ENCODE results near the gene KLK5. TPM values are rescaled to one million over a fixed set of nuclear protein-coding genes. Genes with fewer than 3 reads are reported as not detected.

The KLK5 gene
- total and polyA plus RNA-seq, 2 of the 13 experiments (the other 11 are each of a cell fraction or from before 2014, with no cell fraction given): not detected

- in situ Hi-C loops (cut with HindIII; ENCODE audit: extremely low pct_ligation_motif_present, low pct_unique_long_range_greater_than_20kb): no loop called here
- 21% methylated on average over 7 of the region's 11 CpGs for WGBS (ENCODE audit: low lambda C conversion rate)
- H3K27ac ChIP-seq (ENCODE audit: extremely low read length, insufficient read depth, low read length): no peak overlapping the region
- H3K4me1 ChIP-seq (ENCODE audit: insufficient read depth, low read length): no peaks in the 10 kb centered on the region
- no peaks in the 10 kb centered on the region for H3K36me3 ChIP-seq (replicated peaks in 1 of 2; ENCODE audit: control insufficient read depth in 1 of 2, insufficient read depth in 2 of 2, low read length in 2 of 2)
- DNase-seq (ENCODE audit: low spot score) (no peak), FAIRE-seq (no peak), ATAC-seq (no peak)
- no peaks in the 10 kb centered on the region for H3K79me2 ChIP-seq (ENCODE audit: insufficient read depth, low read length)
- H3K4me3 ChIP-seq (replicated peaks in 1 of 3; ENCODE audit: insufficient read depth in 1 of 3, low read depth in 2 of 3, low read length in 3 of 3): no peak overlapping the region
- no peaks in the 10 kb centered on the region for H4K20me1 ChIP-seq (ENCODE audit: insufficient read depth, low read length)
- intact Hi-C loops (cut with micrococcal nuclease; ENCODE audit: unreplicated experiment): no loop called here
- no peaks in the 10 kb centered on the region for H3K9me3 ChIP-seq (ENCODE audit: low read length)
- H2AFZ ChIP-seq (ENCODE audit: low read length): no peak overlapping the region
- ChIA-PET POLR2A (no interaction called here), CTCF (ENCODE audit: low intra/inter-chr PET ratio, low total read pairs) (no interaction called here)
- no TSS peak for BruUV-seq (replicated peaks)
- no peak overlapping the region for H3K9ac ChIP-seq (ENCODE audit: insufficient read depth, low read depth, low read length)
- no peak overlapping the region for H3K4me2 ChIP-seq (ENCODE audit: low read depth, low read length)
- TF ChIP-seq ZNF724P (CRISPR knock-in tag; IDR thresholded peaks at IDR 0.05; ENCODE audit: borderline replicate concordance): no peak
- no peak for TF ChIP-seq ZNF557 (CRISPR knock-in tag; IDR thresholded peaks at IDR 0.05)
- no peak for TF ChIP-seq IRF2 (CRISPR knock-in tag; IDR thresholded peaks at IDR 0.05)
- TF ChIP-seq SRSF9 (IDR thresholded peaks at IDR 0.05; ENCODE audit: borderline replicate concordance, insufficient read depth, low read depth, low read length, poor library complexity, severe bottlenecking): no peak
- TF ChIP-seq PAX8 (CRISPR knock-in tag; IDR thresholded peaks at IDR 0.05; ENCODE audit: borderline replicate concordance): no peak
- TF ChIP-seq ZNF431 (CRISPR knock-in tag; IDR thresholded peaks at IDR 0.05; ENCODE audit: borderline replicate concordance, low read depth): no peak
- H3K27me3 ChIP-seq (ENCODE audit: control insufficient read depth in 1 of 2, insufficient read depth in 2 of 2, low read length in 2 of 2): no peaks in the 10 kb centered on the region; a peak in 2 of 5 replicates
Measured at GRCh38 chr19:50981587-50982146, 28.8 kb upstream of the KLK5 start.

- 13% methylated on average over 6 of the region's 13 CpGs for WGBS (ENCODE audit: low lambda C conversion rate)
- POLR2A ChIA-PET: no interaction called here
- intact Hi-C loops (cut with micrococcal nuclease; ENCODE audit: unreplicated experiment): no loop called here
Measured at GRCh38 chr19:50980208-50980607, 27.4 kb upstream of the KLK5 start.

More at GRCh38 chr19:50980208-50980607, 27.4 kb upstream of the KLK5 start:
- TF ChIP-seq ZNF713 (CRISPR knock-in tag; IDR thresholded peaks at IDR 0.05) (no peak), ZBTB7A (CRISPR knock-in tag; IDR thresholded peaks at IDR 0.05) (no peak), CREB1 (IDR thresholded peaks at IDR 0.05) (no peak), CREB1 (CRISPR knock-in tag; IDR thresholded peaks at IDR 0.05) (no peak), PAF1 (CRISPR knock-in tag; IDR thresholded peaks at IDR 0.05) (no peak), FOXK2 (IDR thresholded peaks at IDR 0.05) (no peak), MIER2 (CRISPR knock-in tag; IDR thresholded peaks at IDR 0.05) (no peak), ZSCAN22 (CRISPR knock-in tag; IDR thresholded peaks at IDR 0.05) (no peak), ZNF550 (CRISPR knock-in tag; IDR thresholded peaks at IDR 0.05; ENCODE audit: borderline replicate concordance) (no peak)
- TF ChIP-seq, protein P1, sequence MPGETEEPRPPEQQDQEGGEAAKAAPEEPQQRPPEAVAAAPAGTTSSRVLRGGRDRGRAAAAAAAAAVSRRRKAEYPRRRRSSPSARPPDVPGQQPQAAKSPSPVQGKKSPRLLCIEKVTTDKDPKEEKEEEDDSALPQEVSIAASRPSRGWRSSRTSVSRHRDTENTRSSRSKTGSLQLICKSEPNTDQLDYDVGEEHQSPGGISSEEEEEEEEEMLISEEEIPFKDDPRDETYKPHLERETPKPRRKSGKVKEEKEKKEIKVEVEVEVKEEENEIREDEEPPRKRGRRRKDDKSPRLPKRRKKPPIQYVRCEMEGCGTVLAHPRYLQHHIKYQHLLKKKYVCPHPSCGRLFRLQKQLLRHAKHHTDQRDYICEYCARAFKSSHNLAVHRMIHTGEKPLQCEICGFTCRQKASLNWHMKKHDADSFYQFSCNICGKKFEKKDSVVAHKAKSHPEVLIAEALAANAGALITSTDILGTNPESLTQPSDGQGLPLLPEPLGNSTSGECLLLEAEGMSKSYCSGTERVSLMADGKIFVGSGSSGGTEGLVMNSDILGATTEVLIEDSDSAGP (CRISPR knock-in tag; IDR thresholded peaks at IDR 0.05; ENCODE audit: borderline replicate concordance): no peak
- TF ChIP-seq, protein P2, sequence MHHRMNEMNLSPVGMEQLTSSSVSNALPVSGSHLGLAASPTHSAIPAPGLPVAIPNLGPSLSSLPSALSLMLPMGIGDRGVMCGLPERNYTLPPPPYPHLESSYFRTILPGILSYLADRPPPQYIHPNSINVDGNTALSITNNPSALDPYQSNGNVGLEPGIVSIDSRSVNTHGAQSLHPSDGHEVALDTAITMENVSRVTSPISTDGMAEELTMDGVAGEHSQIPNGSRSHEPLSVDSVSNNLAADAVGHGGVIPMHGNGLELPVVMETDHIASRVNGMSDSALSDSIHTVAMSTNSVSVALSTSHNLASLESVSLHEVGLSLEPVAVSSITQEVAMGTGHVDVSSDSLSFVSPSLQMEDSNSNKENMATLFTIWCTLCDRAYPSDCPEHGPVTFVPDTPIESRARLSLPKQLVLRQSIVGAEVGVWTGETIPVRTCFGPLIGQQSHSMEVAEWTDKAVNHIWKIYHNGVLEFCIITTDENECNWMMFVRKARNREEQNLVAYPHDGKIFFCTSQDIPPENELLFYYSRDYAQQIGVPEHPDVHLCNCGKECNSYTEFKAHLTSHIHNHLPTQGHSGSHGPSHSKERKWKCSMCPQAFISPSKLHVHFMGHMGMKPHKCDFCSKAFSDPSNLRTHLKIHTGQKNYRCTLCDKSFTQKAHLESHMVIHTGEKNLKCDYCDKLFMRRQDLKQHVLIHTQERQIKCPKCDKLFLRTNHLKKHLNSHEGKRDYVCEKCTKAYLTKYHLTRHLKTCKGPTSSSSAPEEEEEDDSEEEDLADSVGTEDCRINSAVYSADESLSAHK (CRISPR knock-in tag; IDR thresholded peaks at IDR 0.05; ENCODE audit: borderline replicate concordance): no peak
- Histone ChIP-seq H2AFZ (ENCODE audit: low read length) (no peak overlapping the region), H4K20me1 (ENCODE audit: insufficient read depth, low read length) (no peaks in the 10 kb centered on the region), H3K9ac (ENCODE audit: insufficient read depth, low read depth, low read length) (no peak overlapping the region), H3K9me3 (ENCODE audit: low read length) (no peaks in the 10 kb centered on the region), H3K36me3 (replicated peaks in 1 of 2; ENCODE audit: control insufficient read depth in 1 of 2, insufficient read depth in 2 of 2, low read length in 2 of 2) (no peaks in the 10 kb centered on the region), H3K27me3 (ENCODE audit: control insufficient read depth in 1 of 2, insufficient read depth in 2 of 2, low read length in 2 of 2) (no peaks in the 10 kb centered on the region; a peak in 1 of 5 replicates), H3K4me1 (ENCODE audit: insufficient read depth, low read length) (no peaks in the 10 kb centered on the region), H3K79me2 (ENCODE audit: insufficient read depth, low read length) (no peaks in the 10 kb centered on the region), H3K27ac (ENCODE audit: extremely low read length, insufficient read depth, low read length) (no peak overlapping the region), H3K4me2 (ENCODE audit: low read depth, low read length) (no peak overlapping the region), H3K4me3 (replicated peaks in 1 of 3; ENCODE audit: insufficient read depth in 1 of 3, low read depth in 2 of 3, low read length in 3 of 3) (no peak overlapping the region)
- BruUV-seq (replicated peaks): no TSS peak
- no peak for FAIRE-seq
- in situ Hi-C loops (cut with HindIII; ENCODE audit: extremely low pct_ligation_motif_present, low pct_unique_long_range_greater_than_20kb): no loop called here
- DNase-seq (ENCODE audit: low spot score): no peak
- CTCF ChIA-PET (ENCODE audit: low intra/inter-chr PET ratio, low total read pairs): no interaction called here
- peak; percentile 53 for ATAC-seq
